WI38 (cell line): ENCODE measurements around the gene FAAP100.

Source experiments
- H3K4me3 ChIP-seq: 2 replicates; pipeline ENCODE4 v1.5.1; 2011; ENCODE audit warnings: low read depth, mild to moderate bottlenecking, control low read depth, low read length
- CTCF ChIP-seq: IDR thresholded peaks from 2 replicates; pipeline ENCODE4 v1.5.1; 2012; ENCODE audit warnings: low read depth, mild to moderate bottlenecking, control low read depth, low read length

Gene FAAP100

DNA sequence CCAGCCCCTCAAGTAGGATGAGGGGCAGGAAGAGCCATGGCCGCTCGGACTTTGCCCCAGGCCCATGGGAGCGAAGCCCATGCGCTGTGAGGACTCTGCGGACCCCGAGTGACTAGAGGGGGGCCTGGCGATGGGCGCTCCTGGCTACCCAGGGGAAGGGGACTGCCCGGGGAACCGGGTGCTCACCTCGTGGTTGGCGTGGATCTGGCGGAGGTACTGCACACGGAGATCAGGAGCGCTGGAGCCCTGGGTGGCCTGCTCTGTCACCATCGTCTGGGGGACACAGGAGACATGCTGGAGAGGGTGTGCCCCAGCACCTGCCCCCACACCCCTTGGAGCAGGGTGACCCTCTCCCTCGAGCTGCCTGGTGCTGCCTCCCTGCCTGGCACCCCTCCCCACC lies 11.0 kb downstream of the FAAP100 start:
- no peak overlapping the region for H3K4me3 ChIP-seq
- no peak for TF ChIP-seq CTCF

GRCh38 chr17:81540676-81541027 lies 11.5 kb downstream of the FAAP100 start:
- TF ChIP-seq CTCF = no peak
- no peak overlapping the region for H3K4me3 ChIP-seq

GRCh38 chr17:81539961-81540675 lies 12.0 kb downstream of the FAAP100 start:
- TF ChIP-seq CTCF = no peak
- H3K4me3 ChIP-seq = no peak overlapping the region

GRCh38 chr17:81539571-81539900 lies 12.6 kb downstream of the FAAP100 start:
- no peak for TF ChIP-seq CTCF
- H3K4me3 ChIP-seq = no peak overlapping the region

GRCh38 chr17:81538651-81539570 lies 13.2 kb downstream of the FAAP100 start:
- no peak overlapping the region for H3K4me3 ChIP-seq
- no peak for TF ChIP-seq CTCF

- TF ChIP-seq CTCF = no peak
- H3K4me3 ChIP-seq = no peak overlapping the region
These were observed 14.1 kb downstream of the FAAP100 start for GRCh38 chr17:81537856-81538555.

DNA sequence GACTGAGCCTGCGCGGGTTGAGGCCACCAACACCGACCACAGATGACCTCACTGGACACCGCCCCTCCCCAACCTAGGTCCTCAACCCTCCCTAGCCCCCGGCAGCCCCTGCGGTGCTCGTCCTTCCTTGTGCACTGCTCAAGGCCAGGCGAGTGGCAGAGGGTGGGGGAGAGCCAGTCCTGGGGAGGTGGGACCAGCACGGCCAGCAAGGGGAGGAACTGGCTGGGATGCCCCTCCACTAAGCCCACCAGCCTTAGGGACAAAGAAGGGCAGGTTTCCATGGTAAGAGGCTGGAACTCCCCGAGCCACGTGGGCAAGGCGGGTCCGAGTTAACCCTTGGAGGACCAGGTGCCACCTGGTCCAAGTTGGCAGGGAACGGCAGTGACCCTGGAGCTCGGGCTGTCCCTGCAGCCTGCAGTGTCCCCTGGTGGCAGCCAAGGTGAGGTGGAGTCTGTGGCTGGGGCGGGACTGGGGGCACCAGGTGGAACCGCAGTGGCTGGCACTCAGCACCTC lies 14.8 kb downstream of the FAAP100 start:
- no peak overlapping the region for H3K4me3 ChIP-seq
- TF ChIP-seq CTCF = peak; percentile 29; the same call in 1 of the 2 replicates
